K562 (cell line): ENCODE results near the gene POMGNT2. TPM values are rescaled to one million over a fixed set of nuclear protein-coding genes. Genes with fewer than 3 reads are reported as not detected.
A peak's percentile ranks its signal among the peaks of the same experiment; 100 is the strongest.

Source experiments
- ATAC-seq: fragments of 200-7000 bp; cut with Tn5 transposase; 3 replicates; pipeline ENCODE4 v1.9.1; 2020; ENCODE audit warnings: moderate library complexity
- BruUV-seq: library from RNA; stranded (reverse); fragments of 400-500 nt; replicated peaks from 2 replicates; lab custom pipeline; 2021; lab: Mats Ljungman, UMichigan
- CTCF ChIA-PET: fragments of 300-600 bp; formaldehyde crosslinking; extraction: SDS; loops from one replicate; lab custom pipeline; 2021; ENCODE audit warnings: low intra/inter-chr PET ratio; lab: Yijun Ruan, JAX
- POLR2A ChIA-PET: fragments of 300-600, 350-650 bp; sonication (Branson Sonifier 250); formaldehyde crosslinking; extraction: SDS; loops from one replicate; lab custom pipeline; 2021; ENCODE audit warnings: antibody characterized with exemption, inconsistent platforms; lab: Yijun Ruan, JAX
- DNase-seq, 4 experiments: peaks; one replicate each; pipeline versions ENCODE4 v3.0.0 to v3.0.0-alpha.2; 2011 to 2018; ENCODE audit warnings: low spot score in 3 of 4, mixed read lengths in 3 of 4; ENCODE audit errors: extremely low read depth in 1 of 4
- FAIRE-seq: peaks from 2 replicates; lab custom pipeline; 2011; peaks lifted over from hg19 to GRCh38; lab: Jason Lieb, UNC
- H2AFZ ChIP-seq: 2 replicates; pipeline ENCODE4 v1.6.0; 2011; ENCODE audit warnings: low read depth, low read length, control low read depth, inconsistent platforms
- H3K27ac ChIP-seq: fragments of 200-600 bp; 3 replicates; pipeline ENCODE4 v1.8.0; 2011; ENCODE audit warnings: low read depth, mild to moderate bottlenecking, control low read depth, inconsistent platforms, low read length, moderate library complexity, mixed read lengths; ENCODE audit errors: extremely low read depth
- H3K27me3 ChIP-seq, 2 experiments: fragments of 300-600 bp in 1 of 2; 2 replicates in 1 of 2; 3 replicates in 1 of 2; pipeline versions ENCODE4 v1.6.0 to v1.8.0; 2011; ENCODE audit warnings: inconsistent platforms in 2 of 2, low read length in 2 of 2, mild to moderate bottlenecking in 1 of 2, mixed read lengths in 1 of 2, moderate library complexity in 1 of 2; ENCODE audit not compliant: control insufficient read depth in 2 of 2, insufficient read depth in 2 of 2
- H3K36me3 ChIP-seq: fragments of 300-600 bp; 3 replicates; pipeline ENCODE4 v1.8.0; 2011; ENCODE audit warnings: mild to moderate bottlenecking, low read length, inconsistent platforms; ENCODE audit not compliant: control insufficient read depth, insufficient read depth
- H3K4me1 ChIP-seq, 2 experiments: fragments of 200-600 bp in 1 of 2; replicated peaks in 1 of 2; 2 replicates in 1 of 2; 3 replicates in 1 of 2; pipeline versions ENCODE4 v1.5.1 to v1.8.0; 2011; ENCODE audit warnings: inconsistent platforms in 2 of 2, low read length in 2 of 2, mild to moderate bottlenecking in 1 of 2, mixed read lengths in 1 of 2, moderate library complexity in 1 of 2; ENCODE audit not compliant: control insufficient read depth in 2 of 2, insufficient read depth in 2 of 2
- H3K4me2 ChIP-seq: 2 replicates; pipeline ENCODE4 v1.6.1; 2011; ENCODE audit warnings: low read length, control low read depth, inconsistent platforms, mixed read lengths; ENCODE audit not compliant: insufficient read depth
- H3K4me3 ChIP-seq: fragments of 200-600 bp; sonication (generic), shearing (Covaris generic); 2 replicates; pipeline ENCODE4 v1.5.1; 2016; ENCODE audit warnings: control low read depth, inconsistent platforms
- H3K79me2 ChIP-seq: fragments of 200-600 bp; 3 replicates; pipeline ENCODE4 v1.8.0; 2011; ENCODE audit warnings: low read length, inconsistent platforms; ENCODE audit not compliant: control insufficient read depth, insufficient read depth
- H3K9ac ChIP-seq, 2 experiments: 2 replicates each; pipeline versions ENCODE4 v1.6.0 to v1.6.1; 2011; ENCODE audit warnings: low read depth in 2 of 2, low read length in 2 of 2, control low read depth in 1 of 2, inconsistent platforms in 1 of 2, mild to moderate bottlenecking in 1 of 2, mixed read lengths in 1 of 2; ENCODE audit not compliant: insufficient read depth in 1 of 2
- H3K9me1 ChIP-seq: one replicate; pipeline ENCODE4 v1.6.0; 2011; ENCODE audit warnings: inconsistent platforms, mild to moderate bottlenecking, low read length, moderate library complexity; ENCODE audit not compliant: control insufficient read depth, insufficient read depth
- H3K9me3 ChIP-seq: replicated peaks from 2 replicates; pipeline ENCODE4 v1.5.1; 2011; ENCODE audit warnings: low read depth, low read length, inconsistent platforms; ENCODE audit not compliant: control insufficient read depth, insufficient read depth
- H4K20me1 ChIP-seq: replicated peaks from 2 replicates; pipeline ENCODE4 v1.6.1; 2011; ENCODE audit warnings: low read length, inconsistent platforms, mixed read lengths; ENCODE audit not compliant: control insufficient read depth, insufficient read depth
- C11orf30 ChIP-seq: fragments of 450-650 bp; IDR thresholded peaks from 2 replicates; pipeline ENCODE4 v1.6.1; 2016; ENCODE audit warnings: low read depth, mild to moderate bottlenecking
- KDM5B ChIP-seq: fragments of 200-600 bp; sonication (generic); IDR thresholded peaks from 2 replicates; pipeline ENCODE4 v1.6.1; 2012; ENCODE audit warnings: low read depth, mild to moderate bottlenecking, moderate library complexity, low read length, control low read depth, inconsistent platforms; ENCODE audit not compliant: insufficient replicate concordance
- MEIS2 ChIP-seq: fragments of 450-650 bp; IDR thresholded peaks from 2 replicates; pipeline ENCODE4 v1.6.1; 2014; ENCODE audit warnings: mild to moderate bottlenecking; ENCODE audit not compliant: partially characterized antibody
- NFE2 ChIP-seq: IDR thresholded peaks from 2 replicates; pipeline ENCODE4 v1.6.1; 2014; ENCODE audit warnings: antibody characterized with exemption, low read depth
- NUFIP1 ChIP-seq: fragments of 450-650 bp; IDR thresholded peaks from 2 replicates; pipeline ENCODE4 v1.6.1; 2018; ENCODE audit not compliant: partially characterized antibody
- PBX2 ChIP-seq, 2 experiments: IDR thresholded peaks in 1 of 2; conservative IDR thresholded peaks in 1 of 2; 2 replicates each; pipeline ENCODE4 v1.6.1; 2016; ENCODE audit warnings: low read depth in 2 of 2, mild to moderate bottlenecking in 1 of 2, missing compliant biosample characterization in 1 of 2, missing genetic modification characterization in 1 of 2, moderate library complexity in 1 of 2
- POU5F1 ChIP-seq: fragments of 150-350 bp; IDR thresholded peaks from 2 replicates; pipeline ENCODE4 v1.6.1; 2014; ENCODE audit warnings: borderline replicate concordance, low read length, low read depth, mild to moderate bottlenecking; ENCODE audit not compliant: partially characterized antibody
- RFX1 ChIP-seq: fragments of 450-650 bp; IDR thresholded peaks from 2 replicates; pipeline ENCODE4 v1.6.1; 2016; ENCODE audit warnings: mild to moderate bottlenecking, moderate library complexity
- SREBF1 ChIP-seq: fragments of 150-350 bp; IDR thresholded peaks from 2 replicates; pipeline ENCODE4 v1.6.1; 2014; ENCODE audit warnings: antibody characterized with exemption, low read depth, low read length, borderline replicate concordance
- TAF7 ChIP-seq: fragments of 450-650 bp; IDR thresholded peaks from 2 replicates; pipeline ENCODE4 v1.6.1; 2016; ENCODE audit warnings: missing genetic modification characterization, missing compliant biosample characterization
- ZNF316 ChIP-seq: fragments of 450-650 bp; IDR thresholded peaks from 2 replicates; pipeline ENCODE4 v1.6.1; 2016
- ZNF780A ChIP-seq: fragments of 250-450 bp; sonication (Bioruptor Pico); IDR thresholded peaks from 2 replicates; pipeline ENCODE4 v1.5.0; 2021; ENCODE audit warnings: mild to moderate bottlenecking
- ZSCAN32 ChIP-seq: fragments of 450-650 bp; formaldehyde crosslinking; IDR thresholded peaks from 2 replicates; pipeline ENCODE4 v1.4.0; 2020; ENCODE audit warnings: mild to moderate bottlenecking, moderate library complexity
- WGBS: fragments of 100-300 bp; shearing (Covaris generic); methylation state at CpG from one replicate; pipeline ENCODE4 v1.1.6; 2016; ENCODE audit warnings: low coverage, mixed read lengths; ENCODE audit not compliant: insufficient coverage; ENCODE audit errors: missing lambda C conversion rate; 5-methylcytosine and 5-hydroxymethylcytosine counted together
- in situ Hi-C: fragments of 300-500 bp; cut with MboI; formaldehyde crosslinking; loops from 4 replicates; pipeline ENCODE4 v1.15.0; 2018; ENCODE audit warnings: inconsistent platforms, mixed read lengths
- intact Hi-C: fragments of 100-400 bp; cut with micrococcal nuclease; formaldehyde crosslinking; loops from 2 replicates; pipeline ENCODE4 v1.14.2; 2022
- polyA plus RNA-seq, 8 experiments: library from polyadenylated mRNA; depleted of rRNA in 4 of 8; stranded (reverse) in 5 of 8; unstranded in 3 of 8; fragments of >200 nt; fragmentation: Nextera tagmentation in 2 of 8; fragmentation: Illumina TruSeq in 1 of 8; extraction: Ambion mirVana in 2 of 8; extraction: Trizol in 1 of 8; gene quantifications; 2 replicates each; pipeline versions ENCODE4 v1.2.1 to v1.2.3, GENCODE V29; 2011 to 2014; ENCODE audit warnings: inconsistent platforms in 1 of 8, missing spikeins in 1 of 8
- total RNA-seq, 7 experiments: library from RNA; depleted of rRNA in 6 of 7; stranded (reverse); fragments of >200 nt in 6 of 7; fragmentation: Illumina TruSeq in 2 of 7; extraction: Trizol in 2 of 7; gene quantifications; 2 replicates each; pipeline versions ENCODE4 v1.2.1 to v1.2.3, GENCODE V29; 2011 to 2021; ENCODE audit warnings: low replicate concordance in 1 of 7

POMGNT2 gene
- total and polyA plus RNA-seq, 9 of the 15 experiments (the other 6 are each of a cell fraction or from before 2014, with no cell fraction given), result 0.65 to 14.1 (median 10.3) TPM

GRCh38 chr3:43102773-43103480 lies 3.0 kb downstream of the POMGNT2 start:
- no peak overlapping the region for H3K4me3 ChIP-seq
- in situ Hi-C loops (no loop called here), intact Hi-C loops (no loop called here)
- H3K27ac ChIP-seq, result no peak overlapping the region
- peak in 1 of 4 experiments; percentile 15 for DNase-seq
- peaks cover 20 to 21% of the 10 kb centered on the region in 2 experiments; a peak in 4 of 5 replicates for H3K4me1 ChIP-seq
- ChIA-PET POLR2A (interaction anchor here (1.0 to 2.0 kb wide), 4 partner anchors 11 to 27 kb away, joined by 3 to 10 read pairs (median 4); no protein-coding TSS in a partner anchor), CTCF (no interaction called here)
- no peak for ATAC-seq
- H3K4me2 ChIP-seq, result no peak overlapping the region
- H2AFZ ChIP-seq, result no peak overlapping the region
- H3K79me2 ChIP-seq, result peaks cover 12% of the 10 kb centered on the region; the same call in 2 of the 3 replicates
- H3K9me1 ChIP-seq, result no peaks in the 10 kb centered on the region
- no peaks in the 10 kb centered on the region for H3K36me3 ChIP-seq
- WGBS, result 0% methylated on average over 2 of the region's 2 CpGs
- no peaks in the 10 kb centered on the region for H3K27me3 ChIP-seq
- FAIRE-seq, result no peak
- no peaks in the 10 kb centered on the region for H3K9me3 ChIP-seq
- H4K20me1 ChIP-seq, result peaks cover 46% of the 10 kb centered on the region
- peak overlapping the region in 1 of 2 experiments; percentile 21; a peak in 1 of 4 replicates for H3K9ac ChIP-seq
- no TSS peak for BruUV-seq
- TF ChIP-seq RFX1, result peak; percentile 17; the same call in 1 of the 2 replicates
- TF ChIP-seq MEIS2, result peak; percentile 49
- TF ChIP-seq SREBF1, result no peak

- Histone ChIP-seq H3K27ac (no peak overlapping the region), H4K20me1 (peaks cover 60% of the 10 kb centered on the region), H3K4me1 (peaks cover 7 to 10% of the 10 kb centered on the region in 2 experiments; a peak in 3 of 5 replicates), H3K9me1 (no peaks in the 10 kb centered on the region), H3K36me3 (no peaks in the 10 kb centered on the region), H2AFZ (no peak overlapping the region), H3K9ac (no peak overlapping the region), H3K4me2 (no peak overlapping the region), H3K27me3 (no peaks in the 10 kb centered on the region; a peak in 1 of 5 replicates), H3K4me3 (no peak overlapping the region), H3K79me2 (peaks cover 3% of the 10 kb centered on the region; the same call in 1 of the 3 replicates), H3K9me3 (no peaks in the 10 kb centered on the region)
- ChIA-PET CTCF (no interaction called here), POLR2A (no interaction called here)
- ATAC-seq, result no peak
- BruUV-seq, result no TSS peak
- no peak for FAIRE-seq
- 37% methylated on average over 8 of the region's 8 CpGs for WGBS
- intact Hi-C loops (no loop called here), in situ Hi-C loops (no loop called here)
- DNase-seq, result no peak
- TF ChIP-seq NUFIP1 (no peak), PBX2 (CRISPR knock-in tag; IDR thresholded peaks at IDR 0.05; ENCODE audit: low read depth) (no peak), PBX2 (tag; conservative IDR thresholded peaks at IDR 0.05; ENCODE audit: low read depth) (no peak), NFE2 (no peak), RFX1 (no peak), C11orf30 (no peak), ZSCAN32 (no peak), KDM5B (no peak), TAF7 (no peak), ZNF316 (no peak), ZNF780A (CRISPR knock-in tag) (no peak), POU5F1 (no peak)
These were observed 7.1 kb downstream of the POMGNT2 start for GRCh38 chr3:43098761-43099160.
